PC-9 (cell line): ENCODE data around the gene NBEAL2.

Experiments used
- EZH2 ChIP-seq: fragments of 200-600 bp; sonication (generic); IDR thresholded peaks from 2 replicates; pipeline ENCODE4 v1.8.0; 2017; ENCODE audit warnings: antibody characterized with exemption, low read depth
- TF ChIP-seq, protein P1 (sequence below): fragments of 200-600 bp; sonication (generic); conservative IDR thresholded peaks from 2 replicates; pipeline ENCODE4 v1.6.1; 2017; ENCODE audit warnings: mixed run types, antibody characterized with exemption, mild to moderate bottlenecking, moderate library complexity

DNA sequence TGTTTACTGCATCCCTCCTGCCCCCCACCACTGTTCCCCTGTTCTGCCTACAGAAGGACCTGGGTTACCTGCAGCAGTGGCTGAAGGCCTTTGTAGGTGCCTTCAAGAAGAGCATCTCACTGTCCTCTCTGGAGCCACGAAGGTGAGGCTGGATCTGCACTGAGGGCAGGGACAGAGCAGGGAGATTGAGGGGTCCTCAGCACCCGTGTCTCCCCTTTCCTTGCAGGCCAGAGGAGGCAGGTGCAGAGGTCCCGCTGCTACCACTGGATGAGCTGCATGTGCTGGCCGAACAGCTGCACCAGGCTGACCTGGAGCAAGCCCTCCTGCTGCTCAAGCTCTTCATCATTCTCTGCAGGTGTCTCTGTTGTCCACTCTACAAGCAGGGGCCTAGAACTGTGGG is 9.2 kb downstream of the NBEAL2 start:
- TF ChIP-seq, protein P1, sequence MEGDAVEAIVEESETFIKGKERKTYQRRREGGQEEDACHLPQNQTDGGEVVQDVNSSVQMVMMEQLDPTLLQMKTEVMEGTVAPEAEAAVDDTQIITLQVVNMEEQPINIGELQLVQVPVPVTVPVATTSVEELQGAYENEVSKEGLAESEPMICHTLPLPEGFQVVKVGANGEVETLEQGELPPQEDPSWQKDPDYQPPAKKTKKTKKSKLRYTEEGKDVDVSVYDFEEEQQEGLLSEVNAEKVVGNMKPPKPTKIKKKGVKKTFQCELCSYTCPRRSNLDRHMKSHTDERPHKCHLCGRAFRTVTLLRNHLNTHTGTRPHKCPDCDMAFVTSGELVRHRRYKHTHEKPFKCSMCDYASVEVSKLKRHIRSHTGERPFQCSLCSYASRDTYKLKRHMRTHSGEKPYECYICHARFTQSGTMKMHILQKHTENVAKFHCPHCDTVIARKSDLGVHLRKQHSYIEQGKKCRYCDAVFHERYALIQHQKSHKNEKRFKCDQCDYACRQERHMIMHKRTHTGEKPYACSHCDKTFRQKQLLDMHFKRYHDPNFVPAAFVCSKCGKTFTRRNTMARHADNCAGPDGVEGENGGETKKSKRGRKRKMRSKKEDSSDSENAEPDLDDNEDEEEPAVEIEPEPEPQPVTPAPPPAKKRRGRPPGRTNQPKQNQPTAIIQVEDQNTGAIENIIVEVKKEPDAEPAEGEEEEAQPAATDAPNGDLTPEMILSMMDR, result no peak
- no peak for TF ChIP-seq EZH2
